Activated CD4-positive, alpha-beta T cell treated with anti-CD3 and anti-CD28 coated beads for 1 hour (primary cell): ENCODE measurements around the gene C16orf86.
A peak's percentile ranks its signal among the peaks of the same experiment; 100 is the strongest.

Source experiments
- DNase-seq: peaks from one replicate; pipeline ENCODE4 v3.0.0-alpha.2; 2020

C16orf86 gene, protein sequence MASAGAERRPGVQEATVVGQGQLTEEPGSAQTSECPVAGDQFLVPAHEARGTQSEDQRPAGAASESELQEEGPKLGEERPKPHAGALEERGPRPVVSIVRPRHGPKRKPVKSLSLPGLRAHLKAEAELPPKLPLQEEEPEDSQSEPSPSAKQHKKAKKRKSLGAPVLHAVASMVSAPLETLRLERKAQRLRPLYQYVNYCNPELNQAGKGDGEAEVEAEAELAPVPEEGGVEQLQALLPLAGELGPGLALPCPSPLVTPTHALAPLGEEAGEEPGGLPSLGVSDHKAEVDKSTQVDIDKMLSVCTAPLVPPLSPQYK

GRCh38 chr16:67666559-67667452 is at the start of gene C16orf86, which contains the start of gene ENKD1:
C16orf86 (plus strand) TSS chr16:67666814; CDS start chr16:67666971, 157 bp downstream.
ENKD1 (minus strand) TSS chr16:67666750; CDS start chr16:67666442, 308 bp downstream.
- DNase-seq, result peak; percentile 75

- DNase-seq, result no peak
Measured at GRCh38 chr16:67628216-67628615, 38.4 kb upstream of the C16orf86 start.

DNA sequence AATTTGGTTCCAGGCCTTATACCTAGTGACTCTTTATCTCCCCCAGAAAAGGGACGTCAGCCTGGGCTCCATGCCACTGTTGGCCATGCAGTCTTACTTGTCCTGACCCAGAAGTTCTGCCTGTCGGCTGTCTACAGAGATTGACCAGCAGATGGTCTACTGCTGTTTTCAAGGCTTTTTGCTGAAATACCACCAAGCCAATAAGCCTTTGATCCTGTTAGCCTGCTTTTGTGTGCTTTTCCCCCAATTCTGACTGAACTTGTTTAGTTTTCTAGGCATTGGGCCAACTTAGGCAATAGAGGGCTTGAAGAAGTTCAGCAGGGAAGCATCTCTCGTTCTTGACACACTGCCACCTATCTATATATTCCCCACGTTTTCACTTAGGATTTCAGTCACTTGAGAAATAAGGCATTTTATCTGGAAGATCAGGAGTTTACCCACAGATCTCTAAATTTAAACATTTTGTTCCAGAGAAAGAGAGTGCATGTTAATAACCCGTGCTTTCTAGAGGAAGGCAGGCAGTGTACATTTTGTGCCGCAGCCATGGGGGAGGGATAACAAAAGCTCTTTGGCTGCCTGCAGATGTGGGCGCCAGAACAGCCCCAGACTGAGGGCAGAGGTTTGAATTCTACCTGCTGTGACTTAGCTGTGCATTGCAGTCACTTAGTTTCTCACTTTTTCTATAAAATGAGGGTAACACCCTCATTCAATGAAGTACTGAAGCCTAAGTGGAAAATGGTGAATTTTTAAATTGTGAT is 34.0 kb upstream of the C16orf86 start:
- DNase-seq, result no peak

- DNase-seq, result no peak
Measured at GRCh38 chr16:67636713-67637112, 29.9 kb upstream of the C16orf86 start.

- DNase-seq, result no peak
Measured at GRCh38 chr16:67637625-67638024, 29.0 kb upstream of the C16orf86 start.

DNA sequence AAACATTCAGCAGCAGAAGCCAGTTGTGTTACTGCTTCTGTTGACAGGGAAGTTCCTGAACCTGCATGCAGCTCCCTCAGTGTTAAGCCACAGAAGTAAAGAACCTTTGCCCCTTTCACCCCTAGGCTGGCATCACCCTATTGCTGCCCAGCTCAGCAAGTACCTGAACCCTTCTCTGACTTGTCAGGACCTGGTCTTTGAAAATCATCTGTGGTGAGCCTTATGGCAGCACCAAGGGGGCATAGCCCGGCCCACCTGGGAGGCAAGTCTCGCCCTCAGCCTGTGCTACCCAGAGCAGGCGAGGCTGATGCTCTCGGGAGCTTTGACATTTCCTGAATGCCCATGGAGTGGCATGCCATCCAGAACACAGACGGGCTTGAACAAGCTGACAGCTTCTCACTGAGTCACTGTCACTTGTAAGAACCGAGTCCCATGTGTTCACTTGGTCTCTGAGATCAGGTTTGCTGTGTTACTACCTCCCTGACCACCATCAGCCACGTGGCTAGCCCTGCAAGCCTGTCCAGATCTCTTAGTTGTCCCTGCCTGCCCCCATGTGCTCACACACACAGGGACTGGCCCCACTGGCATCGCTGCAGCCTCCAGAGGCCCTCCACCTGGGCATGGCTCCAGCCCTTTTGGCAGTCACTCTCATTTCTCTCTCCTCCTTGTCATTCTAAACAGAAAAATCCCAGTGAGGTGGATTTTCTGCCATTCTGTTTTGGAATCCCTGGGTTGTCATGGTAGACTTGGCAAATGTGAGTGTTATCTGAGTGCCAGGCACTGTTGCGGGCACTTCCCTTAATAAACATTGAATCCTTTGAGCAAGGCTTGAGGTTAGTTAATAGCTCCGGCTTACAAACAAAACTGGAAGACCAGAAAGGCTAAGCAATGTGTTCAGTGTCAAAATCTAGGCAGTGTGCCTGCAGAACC is 24.6 kb upstream of the C16orf86 start:
- no peak for DNase-seq

DNA sequence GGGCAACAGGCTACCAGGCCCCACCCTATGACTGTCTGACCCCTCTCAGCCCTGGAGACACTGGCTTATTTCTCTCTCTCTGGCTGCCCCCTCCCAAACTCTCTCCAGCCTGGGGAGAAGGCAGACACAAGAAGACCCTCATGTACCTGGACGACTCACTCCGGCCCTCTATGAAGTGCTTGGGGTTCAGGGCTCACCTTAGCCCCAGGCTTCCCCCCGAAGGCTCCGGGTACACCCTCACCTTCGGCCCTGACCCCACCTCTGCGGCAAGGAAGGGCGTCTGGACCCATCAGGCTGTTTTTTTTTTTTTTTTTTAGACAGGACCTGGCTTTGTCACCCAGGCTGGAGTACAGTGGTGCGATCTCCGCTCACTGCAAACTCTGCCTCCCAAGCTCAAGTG is 22.6 kb upstream of the C16orf86 start:
- DNase-seq, result no peak

DNA sequence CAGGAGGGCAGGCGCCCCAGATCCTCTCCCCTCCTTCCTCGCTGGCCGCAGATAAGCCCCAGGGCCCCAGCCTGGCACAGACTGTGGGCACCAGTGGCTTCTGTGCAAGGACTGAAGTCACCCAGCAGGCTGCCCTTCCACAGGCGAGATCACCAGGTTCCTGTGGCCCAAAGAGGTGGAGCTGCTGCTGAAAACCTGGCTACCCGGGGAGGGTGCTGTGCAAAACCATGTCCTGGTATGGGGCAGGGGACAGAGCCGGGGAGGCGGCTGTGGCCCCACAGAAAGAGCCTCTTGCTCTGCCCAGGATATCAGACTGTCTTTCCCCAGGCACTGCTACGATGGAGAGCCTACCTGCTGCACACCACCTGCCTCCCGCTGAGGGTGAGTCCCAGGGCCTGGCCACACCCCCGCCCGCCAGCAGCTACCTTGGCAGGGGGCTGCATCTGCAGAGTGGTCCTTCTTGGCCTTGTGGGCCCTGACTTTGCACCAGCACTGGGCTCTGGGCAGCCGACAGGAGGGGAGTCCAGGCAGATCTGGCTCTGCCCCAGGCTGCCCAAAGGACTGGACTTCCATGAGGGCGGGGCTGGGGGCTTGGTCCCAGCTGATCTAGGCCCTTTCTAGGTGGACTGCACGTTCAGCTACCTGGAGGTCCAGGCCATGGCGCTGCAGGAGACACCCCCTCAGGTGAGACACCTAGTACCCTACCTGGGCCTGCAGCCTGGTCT is 21.1 kb upstream of the C16orf86 start:
- DNase-seq, result no peak

GRCh38 chr16:67647111-67647651 is 19.4 kb upstream of the C16orf86 start:
- DNase-seq, result no peak

- no peak for DNase-seq
Measured at GRCh38 chr16:67647681-67648080, 18.9 kb upstream of the C16orf86 start.

GRCh38 chr16:67648088-67648763 is 18.4 kb upstream of the C16orf86 start:
- DNase-seq, result no peak

GRCh38 chr16:67648764-67649407 is 17.7 kb upstream of the C16orf86 start:
- no peak for DNase-seq

- DNase-seq, result no peak
Measured at GRCh38 chr16:67649494-67649931, 17.1 kb upstream of the C16orf86 start.

- no peak for DNase-seq
Measured at GRCh38 chr16:67650023-67650422, 16.6 kb upstream of the C16orf86 start.

DNA sequence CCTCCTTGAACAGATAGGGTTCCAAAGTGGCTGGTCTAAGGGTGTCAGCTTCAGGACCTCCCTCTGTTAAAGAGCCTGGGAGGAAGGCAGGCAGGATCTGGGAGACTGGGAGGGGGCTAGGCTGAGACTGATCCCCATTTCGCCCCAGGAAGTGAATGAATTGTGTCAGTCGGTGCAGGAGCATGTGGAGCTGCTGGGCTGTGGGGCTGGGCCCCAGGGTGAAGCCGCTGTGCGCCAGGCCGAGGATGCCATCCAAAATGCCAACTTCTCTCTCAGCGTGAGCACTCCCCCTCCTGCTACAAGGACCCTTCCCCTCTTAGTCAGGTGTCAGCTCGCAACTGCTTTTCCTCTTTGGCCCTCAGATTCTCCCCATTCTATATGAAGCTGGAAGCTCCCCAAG is 15.6 kb upstream of the C16orf86 start:
- no peak for DNase-seq

- no peak for DNase-seq
Measured at GRCh38 chr16:67651847-67652246, 14.8 kb upstream of the C16orf86 start.

DNA sequence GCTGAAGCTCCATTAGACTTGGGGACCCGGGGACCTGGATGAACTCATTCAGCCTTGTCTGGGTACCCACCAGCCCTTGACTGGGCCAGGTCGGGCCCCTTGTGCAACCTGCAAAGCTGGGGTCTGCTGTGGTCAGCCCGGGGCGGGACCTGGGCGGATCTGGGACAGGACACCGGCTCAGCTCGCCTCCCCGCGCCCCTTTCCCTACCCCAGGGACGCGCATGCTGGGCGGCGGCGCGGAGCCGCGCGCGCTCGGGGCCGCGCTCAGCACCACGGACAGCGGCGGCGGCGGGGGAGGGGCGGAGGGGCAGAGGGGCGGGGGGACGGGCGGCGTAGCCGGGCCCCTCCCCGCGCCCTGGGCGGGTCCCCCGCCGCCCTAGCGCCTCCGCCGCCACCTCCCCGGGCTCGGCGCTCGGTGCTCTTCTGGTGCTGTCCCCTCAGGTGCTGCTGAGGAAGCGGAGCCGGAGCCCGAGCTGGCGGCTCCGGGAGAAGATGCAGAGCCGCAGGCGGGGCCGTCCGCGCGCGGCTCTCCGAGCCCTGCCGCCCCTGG is 14.0 kb upstream of the C16orf86 start:
- DNase-seq, result no peak

- no peak for DNase-seq
Measured at GRCh38 chr16:67653128-67653788, 13.4 kb upstream of the C16orf86 start.
